Measurements from ENCODE around the gene MYLK.

Gene MYLK

DNA sequence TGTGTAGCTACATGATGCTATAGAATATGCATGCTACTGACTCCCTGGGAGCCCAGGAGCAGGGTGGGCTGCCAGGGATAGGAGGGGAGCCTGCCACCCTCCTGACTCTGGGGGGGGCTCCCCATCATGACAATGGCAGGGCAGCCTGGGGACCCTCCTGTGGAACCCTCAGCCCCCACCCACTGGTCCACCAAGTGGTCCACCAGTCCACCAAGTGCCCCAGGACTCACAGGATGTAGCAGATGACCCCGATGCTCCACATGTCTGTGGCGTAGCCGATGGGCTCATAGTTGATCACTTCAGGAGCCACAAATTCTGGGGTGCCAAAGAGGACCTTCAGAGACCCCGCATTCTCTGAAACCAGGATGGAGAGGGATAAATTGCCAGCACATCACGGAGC lies 246.3 kb downstream of the MYLK start:
- DNase-seq = no peak

DNA sequence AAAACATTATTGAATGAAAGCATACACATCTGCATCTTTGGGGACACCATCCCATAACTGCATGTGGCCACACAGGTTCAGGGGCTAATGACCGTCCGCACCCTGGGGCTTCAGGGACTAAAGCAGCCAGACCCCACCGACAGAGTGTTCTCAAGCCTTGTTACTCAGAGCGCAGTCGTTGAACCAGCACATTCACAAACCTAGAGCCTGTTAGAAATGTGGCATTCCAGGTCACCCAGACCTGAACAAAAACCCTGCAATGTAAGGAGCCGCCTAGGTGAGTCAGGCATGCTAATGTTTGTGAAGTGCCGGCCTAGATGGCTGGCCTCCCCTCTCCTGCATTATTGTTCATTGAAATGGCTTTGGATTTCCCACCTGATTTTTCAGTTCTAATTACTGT lies 247.0 kb downstream of the MYLK start:
- DNase-seq = no peak

DNA sequence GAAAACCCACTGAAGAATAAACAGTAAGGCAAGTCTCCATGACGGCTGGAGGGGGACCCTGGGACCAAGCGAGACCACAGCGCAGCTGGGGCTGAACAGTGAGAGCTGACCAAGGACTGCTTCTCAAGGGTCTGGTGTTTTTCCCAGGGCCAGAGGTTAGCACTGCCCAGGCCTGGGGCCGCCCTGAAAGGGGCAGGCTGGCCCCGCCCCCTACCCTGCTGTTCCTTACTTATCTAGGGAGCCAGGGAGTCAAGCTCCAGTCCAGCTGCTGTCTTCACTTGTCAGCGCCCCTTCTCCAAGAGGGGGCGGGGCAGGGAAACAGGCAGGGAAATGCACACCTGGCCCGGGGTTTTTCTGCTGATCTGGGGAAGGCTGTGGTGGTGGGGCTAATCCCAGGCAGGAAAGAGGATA lies 247.7 kb downstream of the MYLK start:
- no peak for DNase-seq

DNA sequence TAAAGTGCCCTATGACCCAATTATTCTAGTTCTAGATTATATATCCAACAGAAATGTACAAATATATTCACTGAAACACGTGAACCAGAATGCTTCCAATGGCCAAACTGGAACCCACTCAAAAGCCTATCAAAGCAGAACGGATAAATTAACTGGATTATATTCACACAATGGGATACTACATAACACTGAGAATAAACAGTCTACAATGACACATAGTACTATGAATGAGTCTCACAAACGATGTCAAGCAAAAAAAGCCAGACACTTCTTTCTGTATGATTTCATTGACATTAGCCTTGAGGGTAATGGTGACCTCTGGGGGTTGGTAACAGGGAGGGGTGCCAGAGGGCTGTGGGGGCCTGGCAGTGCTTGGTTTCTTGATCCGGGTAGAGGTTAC lies 248.4 kb downstream of the MYLK start:
- no peak for DNase-seq

DNA sequence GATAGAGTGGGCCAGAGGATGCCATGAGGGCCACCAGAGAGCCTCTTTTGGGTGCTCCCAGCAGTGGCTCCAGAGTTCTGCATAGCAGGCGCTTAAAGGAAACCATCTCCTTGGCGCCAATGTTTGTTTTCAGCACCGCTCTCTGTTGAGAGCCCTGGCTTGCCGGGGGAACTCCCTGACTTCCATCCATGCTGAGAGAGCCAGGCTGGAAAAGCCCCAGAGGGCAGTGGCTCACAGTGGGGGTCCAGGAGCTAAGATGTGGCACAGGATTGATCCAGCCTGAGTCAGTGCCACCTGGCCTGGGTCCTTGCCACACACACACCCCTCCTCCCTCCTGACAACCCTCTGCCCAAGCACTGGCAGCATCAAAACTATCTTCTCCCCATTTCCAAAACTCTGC lies 248.9 kb downstream of the MYLK start:
- DNase-seq = no peak

DNA sequence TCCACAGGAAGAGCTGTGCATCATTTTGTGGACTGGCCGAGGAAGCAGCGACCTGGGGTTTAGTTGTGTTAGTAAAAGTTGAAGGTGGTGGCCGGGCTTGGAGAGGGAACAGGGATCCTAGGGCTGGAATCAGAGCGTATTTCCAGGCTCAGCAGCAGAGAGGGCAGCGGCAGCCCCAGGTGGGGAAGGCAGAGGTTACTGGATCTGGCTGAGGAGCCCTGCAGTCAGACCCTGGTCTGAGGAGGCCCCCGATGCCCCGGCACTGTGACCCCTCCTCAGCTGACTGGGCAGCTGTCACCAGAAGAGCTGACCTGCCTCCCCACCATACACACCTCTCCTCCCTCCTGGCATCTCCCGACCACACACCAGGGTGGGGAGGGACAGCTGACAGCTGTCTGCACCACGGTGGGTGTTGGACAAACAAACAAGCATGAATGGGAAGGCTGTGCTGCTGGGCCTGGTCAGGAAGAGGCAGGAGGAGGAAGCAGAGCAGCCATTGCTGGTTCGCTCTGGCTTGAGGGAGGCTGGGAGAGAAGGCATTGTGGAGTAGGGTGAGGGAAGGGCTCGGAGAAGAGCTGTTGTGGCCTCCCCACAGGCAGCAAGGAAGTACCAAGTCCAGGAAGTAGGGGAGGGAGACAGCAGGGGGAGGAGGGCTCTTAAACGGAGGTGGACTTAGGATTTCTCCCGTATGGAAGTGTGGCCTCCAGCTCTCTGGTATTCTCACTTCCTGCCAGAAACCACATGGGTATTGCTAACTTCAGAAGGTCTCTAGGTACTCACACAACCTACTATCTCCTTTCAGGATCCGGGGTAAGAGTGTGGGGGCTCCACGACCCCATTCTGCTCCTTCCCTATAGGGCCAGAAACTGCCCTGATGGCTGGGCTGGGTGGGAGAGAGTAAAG lies 249.7 kb downstream of the MYLK start:
- DNase-seq = no peak

DNA sequence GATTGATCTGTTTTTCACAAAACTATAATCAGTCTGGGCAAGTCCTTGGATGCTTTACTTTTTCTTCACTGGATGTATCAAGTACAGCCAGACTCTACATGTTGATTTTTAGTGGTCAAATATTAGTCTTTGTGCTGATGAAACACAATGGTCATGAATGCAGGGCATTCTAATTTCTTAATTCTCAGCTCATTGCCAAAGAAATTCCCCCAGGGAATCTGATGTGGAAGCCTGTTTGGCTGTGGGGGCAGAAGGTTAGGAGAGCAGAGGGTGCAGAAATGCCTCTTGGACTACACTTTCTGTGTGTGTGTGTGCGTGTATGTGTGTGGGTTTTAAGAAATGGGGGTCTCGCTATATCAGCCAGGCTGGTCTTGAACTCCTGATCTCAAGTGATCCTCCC lies 250.6 kb downstream of the MYLK start:
- no peak for DNase-seq

DNA sequence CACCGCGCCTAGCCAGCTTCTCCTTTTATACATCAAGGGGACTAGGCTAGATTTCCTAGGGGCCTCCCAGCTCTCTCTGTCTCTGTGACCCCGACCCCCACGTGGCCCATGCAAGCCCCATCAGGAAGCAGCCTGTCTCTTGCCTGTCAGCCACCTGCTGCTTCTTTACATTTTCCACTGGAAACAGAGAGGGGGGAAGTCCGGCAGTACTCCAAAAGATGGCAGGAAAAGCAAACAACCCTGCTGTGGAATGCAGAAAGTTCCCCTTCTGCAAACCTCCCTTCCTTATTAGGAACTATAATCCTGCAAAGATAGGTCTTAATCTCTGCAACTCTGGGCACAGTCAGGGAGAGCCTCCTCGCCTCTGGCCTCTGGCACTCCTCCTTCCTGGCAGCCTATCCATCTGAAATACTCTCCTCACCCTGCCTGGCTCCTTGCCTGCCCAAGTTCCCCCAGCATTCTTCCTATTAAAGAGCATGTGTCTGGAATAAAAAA lies 251.9 kb downstream of the MYLK start:
- DNase-seq = no peak

DNA sequence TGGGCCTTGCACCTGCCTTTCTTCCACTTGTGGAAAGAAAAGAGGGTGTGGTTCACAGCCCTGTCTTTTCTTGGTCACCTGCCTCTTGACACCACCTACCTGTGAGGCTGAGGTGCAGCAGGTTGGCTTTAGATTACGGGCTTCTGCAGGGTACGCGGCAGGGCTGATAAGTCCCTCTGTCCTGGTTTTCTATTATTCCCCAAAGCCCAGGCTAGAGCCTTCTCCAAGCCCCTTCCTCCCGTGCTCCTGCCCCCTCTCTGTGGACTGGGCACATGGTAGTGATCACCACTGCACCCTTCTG lies 254.4 kb downstream of the MYLK start:
- DNase-seq = no peak

DNA sequence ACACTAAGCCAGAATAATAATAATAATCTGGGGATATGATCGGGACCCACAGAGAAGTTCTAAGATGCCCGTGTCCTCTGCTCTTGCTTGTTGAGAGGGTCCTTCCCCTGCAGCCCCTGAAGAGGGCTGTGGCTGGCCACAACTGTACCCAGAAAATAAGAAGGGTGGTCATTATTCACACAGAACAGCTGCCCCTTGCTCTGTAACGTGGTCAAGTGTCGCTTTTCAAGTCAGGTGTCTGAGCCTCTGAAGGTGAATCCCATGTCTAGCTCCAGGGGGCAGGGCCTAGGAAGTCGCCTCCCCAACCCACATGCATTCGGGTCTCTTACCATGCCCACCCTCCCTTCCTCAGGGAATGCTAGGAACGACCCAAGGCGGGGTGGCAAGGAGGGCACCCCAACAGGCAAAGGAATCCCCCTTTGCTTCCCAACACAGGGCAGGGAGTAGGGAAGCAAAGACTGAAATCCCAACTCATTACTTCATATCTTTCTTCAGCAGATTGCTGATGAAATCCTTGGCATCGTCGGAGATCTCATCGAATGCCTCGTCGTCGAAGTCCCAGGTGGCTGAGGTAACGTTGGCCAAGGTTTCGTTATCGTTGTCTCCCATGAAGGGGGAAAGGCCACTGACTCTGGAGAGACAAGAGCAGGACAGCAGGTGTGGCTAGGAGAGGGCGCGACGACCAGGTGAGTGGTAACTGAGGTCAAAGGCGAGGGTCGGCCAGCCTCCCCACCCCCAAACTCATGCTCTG lies 255.0 kb downstream of the MYLK start:
- no peak for DNase-seq

DNA sequence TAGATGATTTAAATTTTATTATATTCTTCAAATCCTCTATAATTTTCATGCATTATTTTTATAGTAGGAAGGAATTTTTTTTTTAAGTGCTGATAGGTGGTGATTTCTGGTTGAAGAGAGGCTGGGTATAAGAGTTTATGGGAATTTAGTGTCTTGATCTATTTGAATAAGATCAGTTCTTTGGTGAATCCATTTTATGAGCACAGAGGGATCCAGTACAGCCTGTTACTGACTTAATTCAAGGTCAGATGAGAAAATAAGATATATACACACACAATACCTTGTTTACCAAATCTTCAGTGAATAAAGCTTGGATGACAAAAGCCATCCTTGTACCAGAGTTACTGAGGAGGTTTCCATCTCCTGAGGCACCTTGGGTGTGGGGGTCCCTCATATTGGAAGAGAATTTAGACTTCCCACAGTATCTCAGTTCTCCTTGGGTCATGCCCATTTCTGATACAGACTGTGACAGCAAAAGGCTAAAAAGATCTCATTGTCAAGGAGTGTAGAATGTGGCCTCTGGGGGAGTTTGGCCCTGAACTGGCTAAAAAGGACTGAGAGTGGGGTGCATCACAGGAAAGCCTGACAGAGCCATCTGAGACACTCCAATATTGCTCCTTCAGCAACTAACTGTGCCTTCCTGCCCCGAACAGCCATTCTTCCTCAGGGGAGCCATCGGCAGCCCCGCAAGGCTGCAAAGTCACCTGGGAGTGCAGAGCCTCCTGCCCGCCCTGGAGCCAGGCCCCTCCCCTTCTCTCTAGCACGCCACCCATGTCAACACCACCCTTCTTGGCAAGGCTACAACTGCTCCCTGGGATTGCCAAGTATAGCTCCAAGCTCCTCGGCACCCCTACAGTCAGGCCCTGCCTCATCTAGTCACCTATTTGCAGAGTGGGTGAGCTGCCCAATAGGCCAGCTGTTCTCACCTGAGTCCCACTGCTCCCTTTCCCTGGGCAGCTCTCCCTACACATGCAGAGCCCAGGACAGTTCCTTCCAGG lies 256.2 kb downstream of the MYLK start:
- no peak for DNase-seq

DNA sequence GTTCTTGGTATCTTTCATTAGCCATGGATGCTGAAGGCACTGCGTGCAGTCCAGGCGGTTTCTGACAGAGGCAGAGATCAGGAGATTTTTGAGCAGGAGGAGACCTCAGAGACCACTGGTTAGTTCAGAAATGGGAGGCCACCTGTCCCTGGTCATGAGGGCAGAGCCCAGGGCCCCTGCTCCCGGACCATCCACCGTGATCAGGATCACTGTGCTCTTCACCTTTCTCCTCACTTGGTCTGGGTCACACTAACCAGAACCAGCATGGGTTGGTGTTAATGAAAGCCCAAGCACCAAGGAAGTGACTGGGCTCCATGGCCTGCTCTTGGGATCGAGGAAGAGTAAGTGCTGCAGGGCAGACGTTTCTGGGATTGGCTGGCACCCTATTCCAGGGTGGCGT lies 257.3 kb downstream of the MYLK start:
- no peak for DNase-seq

DNA sequence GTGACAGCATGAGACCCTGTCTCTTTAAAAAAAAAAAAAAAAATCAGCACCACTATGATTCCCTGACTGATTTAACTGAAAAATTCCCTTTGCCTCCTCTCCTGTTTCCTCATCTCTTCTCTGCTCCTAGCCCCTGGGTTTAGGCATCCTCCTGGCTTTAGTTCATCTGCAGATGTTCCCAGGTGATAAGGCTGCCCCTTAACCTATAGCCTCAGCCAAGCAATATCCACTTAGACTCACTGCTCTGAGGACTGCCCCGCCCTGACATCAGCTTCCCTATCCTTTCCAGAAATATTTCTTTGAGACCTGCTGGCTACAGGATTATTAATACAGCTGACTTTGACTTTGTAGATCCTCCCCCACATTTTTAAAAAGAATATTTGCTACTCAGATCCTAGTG lies 259.8 kb downstream of the MYLK start:
- no peak for DNase-seq

DNA sequence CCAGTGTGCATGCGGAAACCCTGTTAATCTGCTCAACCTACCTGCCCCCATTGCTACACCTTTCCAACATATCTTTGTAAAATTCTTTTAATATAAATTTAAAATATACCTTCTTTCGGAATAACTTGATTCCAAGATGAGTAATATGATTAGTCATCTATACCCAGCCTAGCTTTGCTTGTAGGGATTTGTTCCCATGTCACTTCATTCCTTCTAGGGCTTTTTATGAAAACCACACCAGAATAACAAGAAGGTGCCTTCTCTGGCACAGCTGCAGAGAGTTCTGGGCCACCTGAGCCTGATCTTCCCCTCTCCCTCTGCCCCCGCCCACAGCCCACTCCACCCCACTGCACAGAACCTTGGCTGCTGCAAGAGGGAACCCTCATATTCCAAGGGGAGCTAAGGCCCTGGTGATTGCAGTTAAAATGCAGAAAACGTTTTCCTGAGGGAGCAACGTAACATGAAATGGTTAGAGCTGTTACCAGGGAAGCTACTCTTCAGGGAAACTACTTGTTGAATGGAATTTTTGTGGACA lies 260.7 kb downstream of the MYLK start:
- no peak for DNase-seq

DNA sequence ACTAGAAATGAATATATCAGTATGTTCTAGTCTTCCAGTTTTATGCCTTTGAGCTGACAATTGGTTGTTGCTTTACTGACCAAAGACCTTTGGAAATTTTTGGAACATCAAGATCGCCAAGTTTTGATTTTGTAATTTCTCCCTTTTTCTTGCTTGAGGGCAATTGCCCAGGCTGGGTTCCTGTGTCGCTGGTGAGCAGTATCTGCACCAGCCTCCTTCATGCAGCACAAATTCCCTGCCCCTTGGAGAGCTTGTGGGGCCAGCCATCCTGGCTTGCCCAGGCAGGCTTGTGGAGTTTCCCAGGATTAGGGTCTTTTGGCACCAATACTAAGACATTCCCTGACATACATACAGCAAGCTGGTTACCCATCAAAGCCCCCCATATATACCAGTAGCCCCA lies 261.4 kb downstream of the MYLK start:
- no peak for DNase-seq

DNA sequence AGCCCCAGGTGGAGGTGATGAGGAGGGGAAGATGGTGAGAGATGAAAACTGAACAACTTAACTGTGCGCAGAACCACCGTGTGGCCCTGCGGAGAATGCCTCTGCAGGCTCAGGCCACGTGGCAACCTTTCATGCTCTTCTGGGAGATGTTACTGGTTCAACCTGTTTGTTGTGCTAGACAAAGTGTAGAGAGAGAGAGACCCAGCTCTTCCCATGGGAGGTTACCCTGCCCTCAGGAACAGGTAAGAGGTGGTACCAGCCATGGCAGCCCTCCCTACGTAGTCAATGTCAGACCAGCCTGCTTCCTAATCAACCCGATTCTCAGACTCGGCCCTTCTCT lies 262.3 kb downstream of the MYLK start:
- DNase-seq = no peak

DNA sequence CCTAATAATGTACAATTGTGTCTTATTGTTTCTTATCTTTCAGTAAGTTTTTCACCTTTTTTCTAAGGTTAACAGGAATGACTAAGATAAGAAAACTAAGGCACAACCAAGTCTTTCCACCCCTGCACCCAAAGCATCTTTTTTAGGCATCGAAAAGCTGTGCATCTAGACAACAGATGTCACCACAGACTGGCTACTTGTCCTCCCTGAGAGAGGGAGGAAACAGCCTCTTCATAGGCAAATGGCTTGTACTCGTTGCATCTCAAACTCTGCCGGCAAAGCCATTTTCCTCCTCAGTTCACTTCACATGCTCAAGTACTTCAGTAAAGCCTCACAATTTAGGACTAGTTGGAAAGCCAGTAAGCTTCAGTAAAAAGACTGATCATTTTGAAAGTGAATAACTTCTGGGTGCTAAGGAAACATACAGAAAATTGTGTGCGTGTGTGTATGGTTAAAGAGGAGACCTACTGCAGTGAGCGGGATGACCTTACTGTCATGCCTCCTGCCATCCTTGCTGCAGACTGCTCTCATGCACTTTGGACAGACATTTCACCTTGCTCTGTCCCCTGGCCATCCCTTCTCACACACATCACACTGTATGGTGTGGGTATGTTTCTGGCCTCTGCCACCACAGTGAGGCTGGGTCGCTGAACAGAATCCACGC lies 262.8 kb downstream of the MYLK start:
- DNase-seq = no peak

DNA sequence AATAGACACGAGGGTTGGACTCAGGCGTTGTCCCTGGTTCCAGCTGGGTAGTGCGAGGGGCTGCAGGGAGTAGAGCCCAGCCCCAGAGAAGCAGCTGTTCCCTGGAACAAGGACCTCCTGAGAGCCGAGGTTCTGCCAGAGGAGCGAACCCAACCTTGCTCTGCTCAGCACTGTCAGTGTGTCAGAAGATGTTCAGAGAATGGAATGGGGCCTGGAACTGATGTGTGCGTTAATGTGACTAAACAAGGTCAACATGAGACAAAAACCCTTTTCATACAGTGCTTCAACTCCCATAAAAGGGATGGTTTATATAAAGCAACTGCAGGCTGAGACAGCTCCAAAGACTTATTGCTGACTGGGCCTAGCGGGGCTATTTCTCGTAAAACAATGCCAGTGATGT lies 263.8 kb downstream of the MYLK start:
- DNase-seq = no peak

DNA sequence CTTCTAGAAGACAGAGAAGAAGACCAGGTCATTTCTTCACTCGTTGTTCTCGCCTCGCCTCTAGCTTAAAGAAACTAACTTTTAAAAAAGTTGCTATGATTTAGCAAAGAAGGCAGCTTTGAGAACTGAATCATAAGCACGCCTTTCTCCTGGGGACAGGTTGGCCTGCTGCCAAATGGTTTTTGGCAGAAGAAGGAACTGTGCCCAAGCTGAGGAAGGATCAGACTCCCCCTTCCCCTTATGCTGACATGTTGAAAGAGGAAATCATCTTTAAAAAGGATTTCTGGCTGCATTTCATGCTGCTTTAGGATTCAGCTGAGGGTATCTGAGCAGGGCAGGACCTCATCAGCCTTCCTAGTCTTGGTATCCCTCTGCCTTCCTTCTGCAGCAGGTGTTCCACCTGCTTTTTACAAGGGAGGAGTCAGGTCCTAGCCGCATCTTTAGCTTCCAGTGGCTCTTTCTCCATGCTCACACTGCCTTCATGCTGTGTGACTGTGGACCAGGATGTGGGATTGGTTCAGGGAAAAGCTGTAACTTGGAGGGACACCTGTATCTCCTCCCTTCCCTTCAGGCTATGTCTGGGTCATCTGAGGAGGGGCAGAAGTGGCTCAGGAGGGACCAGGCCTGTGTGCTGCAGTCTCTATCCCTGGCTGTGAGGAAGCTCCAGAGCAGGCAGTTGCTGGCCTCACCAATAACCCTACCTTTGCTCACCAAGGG lies 265.2 kb downstream of the MYLK start:
- DNase-seq = no peak

DNA sequence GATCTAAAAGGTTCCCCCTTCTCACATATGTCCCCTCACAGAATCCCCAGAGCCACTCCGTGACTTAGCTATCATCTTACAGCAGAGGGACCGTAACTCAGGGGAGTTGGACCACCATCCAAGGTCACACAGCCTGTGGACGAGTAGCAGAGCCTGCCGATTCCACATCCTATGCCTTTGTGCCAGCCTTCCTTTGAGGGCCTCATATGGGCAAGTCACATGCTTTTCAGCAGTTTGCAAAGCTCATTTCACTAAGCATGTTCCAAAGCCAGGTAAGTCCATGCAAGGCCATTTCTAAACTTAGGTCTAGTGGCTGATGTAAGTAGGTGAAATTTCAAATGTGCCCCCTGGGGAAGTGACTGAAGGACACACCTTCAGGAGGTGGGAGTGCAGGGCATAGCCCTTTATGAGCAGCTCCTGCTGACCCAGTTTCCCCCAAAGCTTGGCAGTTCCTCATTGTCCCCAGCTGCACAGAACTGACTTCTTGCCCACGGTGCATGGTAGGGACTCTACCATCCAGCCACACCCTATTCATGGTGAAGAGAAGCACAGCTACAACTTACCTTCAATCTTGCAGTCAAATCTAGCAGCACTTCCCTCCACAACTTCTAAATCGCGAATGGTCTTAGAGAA lies 265.9 kb downstream of the MYLK start:
- DNase-seq = no peak

DNA sequence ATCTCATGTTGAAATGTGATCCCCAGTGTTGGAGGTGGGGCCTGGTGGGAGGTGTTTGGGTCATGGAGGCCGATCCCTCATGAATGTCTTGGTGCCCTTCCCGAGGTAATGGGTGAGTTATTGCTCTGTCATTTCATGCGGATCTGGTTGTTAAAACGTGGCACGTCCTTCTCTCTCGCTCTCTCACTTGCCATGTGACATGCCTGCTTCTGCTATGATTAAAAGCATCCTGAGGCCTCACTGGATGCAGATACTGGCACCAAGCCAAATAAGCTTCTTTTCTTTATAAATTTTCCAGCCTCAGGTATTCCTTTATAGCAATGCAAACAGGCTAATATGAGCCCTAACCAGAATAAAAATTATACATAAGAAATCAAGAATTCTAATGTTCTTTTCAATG lies 267.5 kb downstream of the MYLK start:
- DNase-seq = no peak
